ENCODE data around the gene PCSK5.

The PCSK5 gene

GRCh38 chr9:76341616-76342015, 451.1 kb downstream of the PCSK5 start:
- TF ChIP-seq SUZ12 (IDR thresholded peaks at IDR 0.05; ENCODE audit: extremely low read depth, insufficient read depth, insufficient read length) (no peak), ZNF274 (IDR thresholded peaks at IDR 0.05; ENCODE audit: low read depth, low read length) (no peak), YY1 (IDR thresholded peaks at IDR 0.05; ENCODE audit: insufficient read depth, insufficient read length) (no peak)
- Histone ChIP-seq H3K9me3 (ENCODE audit: insufficient read depth, low read length) (no peaks in the 10 kb centered on the region), H3K27me3 (ENCODE audit: insufficient read depth, insufficient read length) (no peaks in the 10 kb centered on the region), H3K36me3 (ENCODE audit: insufficient read depth, insufficient read length, low read length) (no peaks in the 10 kb centered on the region), H3K9ac (ENCODE audit: insufficient read length, low read depth) (no peak overlapping the region), H3K4me3 (ENCODE audit: insufficient read length, low read depth) (no peak overlapping the region), H3K4me1 (ENCODE audit: insufficient read depth, insufficient read length) (no peaks in the 10 kb centered on the region)
- no peak for DNase-seq (ENCODE audit: low read depth, low spot score)

GRCh38 chr9:76342201-76342600, 451.7 kb downstream of the PCSK5 start:
- H3K27me3 ChIP-seq (ENCODE audit: insufficient read depth, insufficient read length), result no peaks in the 10 kb centered on the region
- TF ChIP-seq YY1 (IDR thresholded peaks at IDR 0.05; ENCODE audit: insufficient read depth, insufficient read length) (no peak), ZNF274 (IDR thresholded peaks at IDR 0.05; ENCODE audit: low read depth, low read length) (no peak), SUZ12 (IDR thresholded peaks at IDR 0.05; ENCODE audit: extremely low read depth, insufficient read depth, insufficient read length) (no peak)
- DNase-seq (ENCODE audit: low read depth, low spot score), result no peak
- no peak overlapping the region for H3K4me3 ChIP-seq (ENCODE audit: insufficient read length, low read depth)
- no peaks in the 10 kb centered on the region for H3K4me1 ChIP-seq (ENCODE audit: insufficient read depth, insufficient read length)
- no peaks in the 10 kb centered on the region for H3K36me3 ChIP-seq (ENCODE audit: insufficient read depth, insufficient read length, low read length)
- no peak overlapping the region for H3K9ac ChIP-seq (ENCODE audit: insufficient read length, low read depth)
- no peaks in the 10 kb centered on the region for H3K9me3 ChIP-seq (ENCODE audit: insufficient read depth, low read length)

GRCh38 chr9:76342858-76343257, 452.4 kb downstream of the PCSK5 start:
- Histone ChIP-seq H3K27me3 (ENCODE audit: insufficient read depth, insufficient read length) (no peaks in the 10 kb centered on the region), H3K9me3 (ENCODE audit: insufficient read depth, low read length) (no peaks in the 10 kb centered on the region), H3K36me3 (ENCODE audit: insufficient read depth, insufficient read length, low read length) (no peaks in the 10 kb centered on the region), H3K4me3 (ENCODE audit: insufficient read length, low read depth) (no peak overlapping the region), H3K4me1 (ENCODE audit: insufficient read depth, insufficient read length) (no peaks in the 10 kb centered on the region), H3K9ac (ENCODE audit: insufficient read length, low read depth) (no peak overlapping the region)
- no peak for DNase-seq (ENCODE audit: low read depth, low spot score)
- no peak for TF ChIP-seq YY1 (IDR thresholded peaks at IDR 0.05; ENCODE audit: insufficient read depth, insufficient read length)

GRCh38 chr9:76349865-76350264, 459.4 kb downstream of the PCSK5 start:
- DNase-seq (ENCODE audit: low read depth, low spot score), result no peak
- no peak overlapping the region for H3K9ac ChIP-seq (ENCODE audit: insufficient read length, low read depth)
- no peaks in the 10 kb centered on the region for H3K4me1 ChIP-seq (ENCODE audit: insufficient read depth, insufficient read length)
- H3K27me3 ChIP-seq (ENCODE audit: insufficient read depth, insufficient read length), result no peaks in the 10 kb centered on the region
- H3K4me3 ChIP-seq (ENCODE audit: insufficient read length, low read depth), result no peak overlapping the region
- TF ChIP-seq ZNF274 (IDR thresholded peaks at IDR 0.05; ENCODE audit: low read depth, low read length), result no peak
- no peak for TF ChIP-seq YY1 (IDR thresholded peaks at IDR 0.05; ENCODE audit: insufficient read depth, insufficient read length)
- no peak for TF ChIP-seq SUZ12 (IDR thresholded peaks at IDR 0.05; ENCODE audit: extremely low read depth, insufficient read depth, insufficient read length)
- H3K36me3 ChIP-seq (ENCODE audit: insufficient read depth, insufficient read length, low read length), result no peaks in the 10 kb centered on the region
- no peaks in the 10 kb centered on the region for H3K9me3 ChIP-seq (ENCODE audit: insufficient read depth, low read length)

GRCh38 chr9:76351006-76351405, 460.5 kb downstream of the PCSK5 start:
- Histone ChIP-seq H3K36me3 (ENCODE audit: insufficient read depth, insufficient read length, low read length) (no peaks in the 10 kb centered on the region), H3K27me3 (ENCODE audit: insufficient read depth, insufficient read length) (no peaks in the 10 kb centered on the region)
- TF ChIP-seq ZNF274 (IDR thresholded peaks at IDR 0.05; ENCODE audit: low read depth, low read length), result no peak
- TF ChIP-seq SUZ12 (IDR thresholded peaks at IDR 0.05; ENCODE audit: extremely low read depth, insufficient read depth, insufficient read length), result no peak
- no peak for TF ChIP-seq YY1 (IDR thresholded peaks at IDR 0.05; ENCODE audit: insufficient read depth, insufficient read length)

GRCh38 chr9:76352026-76352620, 461.6 kb downstream of the PCSK5 start:
- DNase-seq (ENCODE audit: low read depth, low spot score), result no peak
- no peak for TF ChIP-seq YY1 (IDR thresholded peaks at IDR 0.05; ENCODE audit: insufficient read depth, insufficient read length)
- TF ChIP-seq SUZ12 (IDR thresholded peaks at IDR 0.05; ENCODE audit: extremely low read depth, insufficient read depth, insufficient read length), result no peak
- no peak for TF ChIP-seq ZNF274 (IDR thresholded peaks at IDR 0.05; ENCODE audit: low read depth, low read length)

More at GRCh38 chr9:76351006-76351405, 460.5 kb downstream of the PCSK5 start:
- H3K4me3 ChIP-seq (ENCODE audit: insufficient read length, low read depth), result no peak overlapping the region
- no peak for DNase-seq (ENCODE audit: low read depth, low spot score)
- no peaks in the 10 kb centered on the region for H3K9me3 ChIP-seq (ENCODE audit: insufficient read depth, low read length)
- H3K4me1 ChIP-seq (ENCODE audit: insufficient read depth, insufficient read length), result no peaks in the 10 kb centered on the region
- H3K9ac ChIP-seq (ENCODE audit: insufficient read length, low read depth), result no peak overlapping the region

GRCh38 chr9:76353280-76353679, 462.8 kb downstream of the PCSK5 start:
- no peak overlapping the region for H3K9ac ChIP-seq (ENCODE audit: insufficient read length, low read depth)
- H3K9me3 ChIP-seq (ENCODE audit: insufficient read depth, low read length), result no peaks in the 10 kb centered on the region
- no peak for DNase-seq (ENCODE audit: low read depth, low spot score)
- H3K27me3 ChIP-seq (ENCODE audit: insufficient read depth, insufficient read length), result no peaks in the 10 kb centered on the region
- no peaks in the 10 kb centered on the region for H3K4me1 ChIP-seq (ENCODE audit: insufficient read depth, insufficient read length)
- no peak overlapping the region for H3K4me3 ChIP-seq (ENCODE audit: insufficient read length, low read depth)
- H3K36me3 ChIP-seq (ENCODE audit: insufficient read depth, insufficient read length, low read length), result no peaks in the 10 kb centered on the region
- TF ChIP-seq SUZ12 (IDR thresholded peaks at IDR 0.05; ENCODE audit: extremely low read depth, insufficient read depth, insufficient read length) (no peak), ZNF274 (IDR thresholded peaks at IDR 0.05; ENCODE audit: low read depth, low read length) (no peak), YY1 (IDR thresholded peaks at IDR 0.05; ENCODE audit: insufficient read depth, insufficient read length) (no peak)

More at GRCh38 chr9:76352026-76352620, 461.6 kb downstream of the PCSK5 start:
- Histone ChIP-seq H3K4me3 (ENCODE audit: insufficient read length, low read depth) (no peak overlapping the region), H3K9me3 (ENCODE audit: insufficient read depth, low read length) (no peaks in the 10 kb centered on the region), H3K36me3 (ENCODE audit: insufficient read depth, insufficient read length, low read length) (no peaks in the 10 kb centered on the region), H3K9ac (ENCODE audit: insufficient read length, low read depth) (no peak overlapping the region), H3K27me3 (ENCODE audit: insufficient read depth, insufficient read length) (no peaks in the 10 kb centered on the region), H3K4me1 (ENCODE audit: insufficient read depth, insufficient read length) (no peaks in the 10 kb centered on the region)
